OCI-LY1 (cell line): ENCODE data around the gene DNMT3A.

Experiments used
- CTCF ChIP-seq: fragments of 200-600 bp; sonication (generic), shearing (Covaris generic); IDR thresholded peaks from 2 replicates; pipeline ENCODE4 v1.5.1; 2017; ENCODE audit warnings: mild to moderate bottlenecking, antibody characterized with exemption, low read length, moderate library complexity, mixed read lengths
- EZH2 ChIP-seq: fragments of 200-600 bp; sonication (generic), shearing (Covaris generic); IDR thresholded peaks from 2 replicates; pipeline ENCODE4 v1.8.0; 2017; ENCODE audit warnings: borderline replicate concordance, mixed run types, mild to moderate bottlenecking, antibody characterized with exemption, low read length, moderate library complexity, mixed read lengths

GRCh38 chr2:25341011-25341727 lies 556 bp downstream of the DNMT3A start:
- TF ChIP-seq CTCF, result no peak
- no peak for TF ChIP-seq EZH2
